HEK293T (cell line): ENCODE results near the gene FGF21.

Source experiments
- CTCF ChIA-PET: fragments of 350-600 bp; formaldehyde crosslinking; extraction: SDS; loops from one replicate; lab custom pipeline; 2021; ENCODE audit warnings: antibody characterized with exemption, inconsistent platforms; lab: Yijun Ruan, JAX
- POLR2A ChIA-PET: fragments of 350-600 bp; formaldehyde crosslinking; extraction: SDS; loops from one replicate; lab custom pipeline; 2020; ENCODE audit warnings: antibody characterized with exemption, inconsistent platforms; lab: Yijun Ruan, JAX
- DNase-seq: peaks from one replicate; pipeline ENCODE4 v3.0.0; 2012; ENCODE audit warnings: mixed read lengths; ENCODE audit errors: extremely low spot score
- ARNT ChIP-seq: fragments of 450-650 bp; IDR thresholded peaks from 2 replicates; pipeline ENCODE4 v1.6.1; 2017; ENCODE audit warnings: mild to moderate bottlenecking
- BHLHE40 ChIP-seq: fragments of 450-650 bp; IDR thresholded peaks from 2 replicates; pipeline ENCODE4 v1.6.1; 2016; ENCODE audit warnings: mild to moderate bottlenecking, moderate library complexity, borderline replicate concordance
- CTBP1 ChIP-seq: fragments of 450-650 bp; IDR thresholded peaks from 2 replicates; pipeline ENCODE4 v1.6.1; 2016; ENCODE audit warnings: borderline replicate concordance
- ELF4 ChIP-seq: fragments of 450-650 bp; IDR thresholded peaks from 2 replicates; pipeline ENCODE4 v1.6.1; 2017; ENCODE audit warnings: antibody characterized with exemption
- FOXA1 ChIP-seq: fragments of 450-650 bp; IDR thresholded peaks from 2 replicates; pipeline ENCODE4 v1.6.1; 2016; ENCODE audit warnings: mild to moderate bottlenecking
- FOXK2 ChIP-seq: fragments of 450-650 bp; IDR thresholded peaks from 2 replicates; pipeline ENCODE4 v1.6.1; 2016; ENCODE audit warnings: mild to moderate bottlenecking
- FOXM1 ChIP-seq: fragments of 450-650 bp; IDR thresholded peaks from 2 replicates; pipeline ENCODE4 v1.6.1; 2017; ENCODE audit warnings: mild to moderate bottlenecking, borderline replicate concordance
- HDGF ChIP-seq: fragments of 450-650 bp; IDR thresholded peaks from 2 replicates; pipeline ENCODE4 v1.6.1; 2017; ENCODE audit warnings: antibody characterized with exemption, borderline replicate concordance
- L3MBTL2 ChIP-seq: fragments of 450-650 bp; conservative IDR thresholded peaks from 2 replicates; pipeline ENCODE4 v1.6.1; 2016; ENCODE audit warnings: mild to moderate bottlenecking
- LEF1 ChIP-seq: fragments of 450-650 bp; IDR thresholded peaks from 2 replicates; pipeline ENCODE4 v1.6.1; 2017; ENCODE audit warnings: mild to moderate bottlenecking, borderline replicate concordance
- NFRKB ChIP-seq: fragments of 450-650 bp; IDR thresholded peaks from 2 replicates; pipeline ENCODE4 v1.6.1; 2016; ENCODE audit warnings: mild to moderate bottlenecking, moderate library complexity
- PKNOX1 ChIP-seq: fragments of 450-650 bp; IDR thresholded peaks from 2 replicates; pipeline ENCODE4 v1.6.1; 2016
- SP1 ChIP-seq: fragments of 450-650 bp; IDR thresholded peaks from 2 replicates; pipeline ENCODE4 v1.6.1; 2017
- SUZ12 ChIP-seq: fragments of 450-650 bp; IDR thresholded peaks from 2 replicates; pipeline ENCODE4 v1.6.1; 2016; ENCODE audit warnings: mild to moderate bottlenecking
- TARDBP ChIP-seq: fragments of 450-650 bp; IDR thresholded peaks from 2 replicates; pipeline ENCODE4 v1.6.1; 2016
- ZNF384 ChIP-seq: fragments of 450-650 bp; IDR thresholded peaks from 2 replicates; pipeline ENCODE4 v1.6.1; 2016

Gene FGF21

GRCh38 chr19:48726556-48726955, 28.8 kb upstream of the FGF21 start:
- POLR2A ChIA-PET = interaction anchor here (0.6 to 1.6 kb wide), 2 partner anchors 10 to 728 kb away, joined by 3 to 4 read pairs; no protein-coding TSS in a partner anchor
- no peak for DNase-seq
- CTCF ChIA-PET = no interaction called here
- TF ChIP-seq CTBP1 (no peak), TARDBP (no peak), FOXK2 (no peak), NFRKB (no peak), PKNOX1 (no peak), SP1 (no peak), ARNT (no peak), FOXM1 (no peak), BHLHE40 (no peak)

- POLR2A ChIA-PET = interaction anchor here (1.0 kb wide), 1 partner anchor 8 kb away, joined by 3 read pairs; no protein-coding TSS in a partner anchor
- CTCF ChIA-PET = no interaction called here
- no peak for TF ChIP-seq BHLHE40
- TF ChIP-seq LEF1 = no peak
- no peak for TF ChIP-seq ZNF384
- no peak for TF ChIP-seq FOXA1
- no peak for DNase-seq
Measured at GRCh38 chr19:48728911-48729664, 26.2 kb upstream of the FGF21 start.

- ChIA-PET CTCF (no interaction called here), POLR2A (no interaction called here)
- TF ChIP-seq FOXM1 = no peak
- TF ChIP-seq FOXK2 = no peak
- TF ChIP-seq FOXA1 = no peak
- no peak for TF ChIP-seq LEF1
- TF ChIP-seq TARDBP = no peak
- TF ChIP-seq BHLHE40 = no peak
- no peak for DNase-seq
Measured at GRCh38 chr19:48731452-48731851, 23.9 kb upstream of the FGF21 start.

- ChIA-PET POLR2A (no interaction called here), CTCF (no interaction called here)
- TF ChIP-seq PKNOX1 (no peak), BHLHE40 (no peak), ARNT (no peak), FOXK2 (no peak), ELF4 (no peak), CTBP1 (no peak), LEF1 (no peak), ZNF384 (no peak), SP1 (no peak), FOXM1 (no peak), L3MBTL2 (no peak), FOXA1 (no peak), NFRKB (no peak), HDGF (no peak), SUZ12 (no peak), TARDBP (no peak)
- no peak for DNase-seq
Measured at GRCh38 chr19:48734625-48735024, 20.7 kb upstream of the FGF21 start.

GRCh38 chr19:48735031-48735615, 20.2 kb upstream of the FGF21 start:
- CTCF ChIA-PET = no interaction called here
- no peak for DNase-seq
- POLR2A ChIA-PET = interaction anchor here (1.2 kb wide), 1 partner anchor 10 kb away, joined by 3 read pairs; no protein-coding TSS in a partner anchor
- TF ChIP-seq PKNOX1 = no peak
- TF ChIP-seq SP1 = no peak
- no peak for TF ChIP-seq ELF4
- no peak for TF ChIP-seq HDGF
- TF ChIP-seq ZNF384 = no peak
- TF ChIP-seq FOXA1 = no peak
- no peak for TF ChIP-seq TARDBP
- no peak for TF ChIP-seq NFRKB
- TF ChIP-seq SUZ12 = no peak
- no peak for TF ChIP-seq ARNT
- no peak for TF ChIP-seq LEF1

- ChIA-PET CTCF (interaction anchor here (0.6 kb wide), 1 partner anchor 13 kb away, joined by 3 read pairs; no protein-coding TSS in a partner anchor), POLR2A (interaction anchor here (3.0 kb wide), 1 partner anchor 17 kb away, joined by 17 read pairs; the partner anchor contains the start of gene MAMSTR)
- DNase-seq = peak; percentile 78
- TF ChIP-seq ELF4 (no peak), L3MBTL2 (peak; percentile 86)
Measured at GRCh38 chr19:48737360-48737998, 17.8 kb upstream of the FGF21 start.
